Heart left ventricle (tissue), 16 donors: Measurements from ENCODE around the gene DAGLA. TPM values are rescaled to one million over a fixed set of nuclear protein-coding genes. Genes with fewer than 3 reads are reported as not detected.

ENCODE experiments used
- ATAC-seq, 4 donors: fragments of 200-7000 bp; cut with Tn5 transposase; one replicate each; pipeline ENCODE4 v1.9.1; 2020 to 2022; ENCODE audit warnings: moderate library complexity in 4 of 4, mild to moderate bottlenecking in 3 of 4, moderate number of reproducible peaks in 1 of 4
- DNase-seq, 5 donors: peaks; one replicate each; pipeline ENCODE4 v3.0.0-alpha.2; 2020
- H3K27ac ChIP-seq, 12 donors: fragments of 200-600 bp; sonication (generic) in 4 of 12; one replicate each; pipeline versions ENCODE4 v1.5.0 to v1.8.0; 2016 to 2022; ENCODE audit warnings: mild to moderate bottlenecking in 2 of 12
- H3K27me3 ChIP-seq, 9 donors: fragments of 200-600 bp; sonication (generic) in 2 of 9; one replicate each; pipeline versions ENCODE4 v1.5.1 to v1.8.0; 2016 to 2022; ENCODE audit warnings: mild to moderate bottlenecking in 3 of 9
- H3K36me3 ChIP-seq, 9 donors: fragments of 200-600 bp; sonication (generic) in 2 of 9; one replicate each; pipeline versions ENCODE4 v1.5.0 to v1.8.0; 2018 to 2022; ENCODE audit warnings: mild to moderate bottlenecking in 2 of 9
- H3K4me1 ChIP-seq, 12 donors: fragments of 200-600 bp; sonication (generic) in 4 of 12; one replicate each; pipeline versions ENCODE4 v1.5.0 to v1.8.0; 2016 to 2022; ENCODE audit warnings: mild to moderate bottlenecking in 3 of 12
- H3K4me3 ChIP-seq, 12 donors: fragments of 200-600 bp; sonication (generic) in 4 of 12; one replicate each; pipeline versions ENCODE4 v1.5.0 to v1.8.0; 2017 to 2022; ENCODE audit warnings: mild to moderate bottlenecking in 9 of 12, moderate library complexity in 4 of 12
- H3K9me3 ChIP-seq, 12 donors: fragments of 200-600 bp; sonication (generic) in 4 of 12; one replicate each; pipeline versions ENCODE4 v1.5.0 to v1.8.0; 2016 to 2022; ENCODE audit warnings: mild to moderate bottlenecking in 1 of 12
- CTCF ChIP-seq, 12 donors: fragments of 200-600 bp; sonication (generic) in 4 of 12; IDR thresholded peaks; one replicate each; pipeline versions ENCODE4 v1.5.0 to v1.8.0; 2018 to 2022; ENCODE audit warnings: antibody characterized with exemption in 12 of 12, mild to moderate bottlenecking in 5 of 12
- POLR2A ChIP-seq, 2 donors: fragments of 450-650 bp; IDR thresholded peaks; one replicate each; pipeline ENCODE4 v1.6.1; 2017; ENCODE audit warnings: antibody characterized with exemption in 2 of 2, mild to moderate bottlenecking in 2 of 2, moderate library complexity in 2 of 2
- WGBS, 4 donors: extraction: QIAGEN DNeasy Blood & Tissue Kit in 2 of 4; methylation state at CpG; one replicate each; pipeline versions ENCODE4 v1.1.5 to v1.1.7; 2013 to 2018; 5-methylcytosine and 5-hydroxymethylcytosine counted together
- intact Hi-C, 10 donors: fragments of 100-400 bp; cut with DNase I; formaldehyde crosslinking; loops; one replicate each; pipeline versions ENCODE4 v1.11.1 to v1.14.2; 2022
- polyA plus RNA-seq, 2 donors: library from polyadenylated mRNA; stranded (reverse); fragments of 200-250 nt; gene quantifications; one replicate each; pipeline ENCODE4 v1.2.3, GENCODE V29; 2013
- total RNA-seq, 9 donors: library from RNA; depleted of rRNA in 2 of 9; stranded (reverse); fragments of >200 nt in 2 of 9; fragmentation: NEBNext Ultra II Directional in 3 of 9; extraction: Animal tissue kit (Norgen Biotek cat#: 25700) in 3 of 9; gene quantifications; one replicate each; pipeline versions ENCODE4 v1.1.0 to v1.2.4, GENCODE V29; 2016 to 2023
- donor health status: ischemic (EF 13 %, LVEDD 7.1; RV severe dilation, severe dysfunction).
- donor health status: healthy with polysubstance abuse.
- donor health status: DM: no; HTN: yes; CAD: no.
- donor health status: DM: no; HTN: no; CAD: no.
- donor health status: ischemic (EF 25% LVEDD 6.9; RV normal size, moderate dysfunction).
- donor health status: ischemic (EF 25% LVEDD 5.7; RV mildly dilated, moderate dysfunction).
- donor health status: healthy.
- donor health status: DM: yes; HTN: yes; CAD: no.
- donor health status: ischemic (EF 35%, LVEDD 5.7; RV mildly dilated, moderate dysfunction).
- donor health status: nonischemic (EF 11% LVEDD 7.7; RV severe dilation, severe dysfunction).
- donor health status: DM: yes; HTN: yes; CAD: no.
- donor health status: PGD.
- donor health status: ischemic (EF 29% LVEDD 5.4; RV normal size, mild dysfunction).
- donor health status: nonischemic (EF 23%, LVEDD 6.1; RV moderate dilation, normal function).

The DAGLA gene
- total and polyA plus RNA-seq, 11 donors: 2.2 to 5.6 (median 3.3) TPM

GRCh38 chr11:61685617-61685967 is 5.4 kb downstream of the DAGLA start:
- H3K4me1 ChIP-seq: peaks cover 0 to 82% (median 31%) of the 10 kb centered on the region in 12 donors
- ATAC-seq (no peak), DNase-seq (no peak)
- H3K36me3 ChIP-seq: no peaks in the 10 kb centered on the region
- WGBS, 4 donors: 76 to 88% (median 84%) methylated on average over 9 of the region's 9 CpGs
- H3K27me3 ChIP-seq: no peaks in the 10 kb centered on the region
- no peaks in the 10 kb centered on the region for H3K9me3 ChIP-seq
- no peak for TF ChIP-seq CTCF (IDR thresholded peaks at IDR 0.05)
- TF ChIP-seq POLR2A (IDR thresholded peaks at IDR 0.05): no peak
- H3K27ac ChIP-seq: no peak overlapping the region
- no peak overlapping the region for H3K4me3 ChIP-seq
- intact Hi-C loops: loop anchor here in 1 of 10 donors (2.0 kb wide), 1 partner anchor 41 kb away; no protein-coding TSS in a partner anchor

GRCh38 chr11:61686066-61686465 is 5.9 kb downstream of the DAGLA start:
- TF ChIP-seq CTCF (IDR thresholded peaks at IDR 0.05): no peak
- no peak for TF ChIP-seq POLR2A (IDR thresholded peaks at IDR 0.05)
- DNase-seq (no peak), ATAC-seq (no peak)
- H3K9me3 ChIP-seq: no peaks in the 10 kb centered on the region
- no peak overlapping the region for H3K27ac ChIP-seq
- H3K4me1 ChIP-seq: peaks cover 0 to 77% (median 28%) of the 10 kb centered on the region in 12 donors
- H3K27me3 ChIP-seq: no peaks in the 10 kb centered on the region
- intact Hi-C loops: no loop called here
- 84 to 88% (median 86%) methylated on average over 6 to 8 of the region's 8 CpGs for WGBS, 4 donors
- H3K4me3 ChIP-seq: no peak overlapping the region
- no peaks in the 10 kb centered on the region for H3K36me3 ChIP-seq

- intact Hi-C loops: no loop called here
- ATAC-seq (no peak), DNase-seq (no peak)
- Histone ChIP-seq H3K27ac (no peak overlapping the region), H3K4me1 (peaks cover 0 to 73% (median 26%) of the 10 kb centered on the region in 12 donors), H3K9me3 (no peaks in the 10 kb centered on the region), H3K4me3 (no peak overlapping the region), H3K27me3 (no peaks in the 10 kb centered on the region), H3K36me3 (no peaks in the 10 kb centered on the region)
- WGBS, 4 donors: 90 to 100% (median 95%) methylated on average over 3 to 8 of the region's 8 CpGs; no CpG with 5 or more reads in 1 of the 4 donors
- TF ChIP-seq POLR2A (IDR thresholded peaks at IDR 0.05) (no peak), CTCF (IDR thresholded peaks at IDR 0.05) (no peak)
These were observed 6.3 kb downstream of the DAGLA start for GRCh38 chr11:61686469-61686868.

- no peak overlapping the region for H3K27ac ChIP-seq
- TF ChIP-seq CTCF (IDR thresholded peaks at IDR 0.05): no peak
- no peak for TF ChIP-seq POLR2A (IDR thresholded peaks at IDR 0.05)
- H3K4me3 ChIP-seq: no peak overlapping the region
- no peaks in the 10 kb centered on the region for H3K9me3 ChIP-seq
- DNase-seq (no peak), ATAC-seq (no peak)
- no peaks in the 10 kb centered on the region for H3K36me3 ChIP-seq
- WGBS, 4 donors: 93 to 96% (median 95%) methylated on average over 11 of the region's 11 CpGs
- intact Hi-C loops: no loop called here
- peaks cover 0 to 63% (median 19%) of the 10 kb centered on the region in 12 donors for H3K4me1 ChIP-seq
- no peaks in the 10 kb centered on the region for H3K27me3 ChIP-seq
These were observed 7.2 kb downstream of the DAGLA start for GRCh38 chr11:61687420-61687819.
